IMR-90 (cell line): ENCODE measurements around the gene RPS16. TPM values are rescaled to one million over a fixed set of nuclear protein-coding genes. Genes with fewer than 3 reads are reported as not detected.
A peak's percentile ranks its signal among the peaks of the same experiment; 100 is the strongest.

ENCODE experiments used
- ATAC-seq: fragments of 200-7000 bp; cut with Tn5 transposase; 2 replicates; pipeline ENCODE4 v1.9.1; 2020; ENCODE audit warnings: low read depth, mild to moderate bottlenecking, moderate library complexity
- BruUV-seq: library from RNA; stranded (reverse); fragments of 400-500 nt; replicated peaks from 2 replicates; lab custom pipeline; 2021; lab: Mats Ljungman, UMichigan
- CTCF ChIA-PET: fragments of 300-600 bp; formaldehyde crosslinking; extraction: SDS; loops from one replicate; lab custom pipeline; 2021; ENCODE audit warnings: antibody characterized with exemption; lab: Yijun Ruan, JAX
- POLR2A ChIA-PET: fragments of 300-600 bp; sonication (Branson Sonifier 250); formaldehyde crosslinking; loops from one replicate; lab custom pipeline; 2022; ENCODE audit warnings: antibody characterized with exemption; ENCODE audit not compliant: unreplicated experiment; lab: Charles Lee
- DNase-seq: peaks from one replicate; pipeline ENCODE4 v3.0.0; 2013
- H2AFZ ChIP-seq: replicated peaks from 2 replicates; pipeline ENCODE3; 2013; ENCODE audit warnings: low read length, mild to moderate bottlenecking; ENCODE audit not compliant: poor library complexity
- H2AK5ac ChIP-seq: 2 replicates; pipeline ENCODE4 v1.6.1; 2013; ENCODE audit warnings: low read depth, low read length, inconsistent platforms
- H2AK9ac ChIP-seq: replicated peaks from 2 replicates; pipeline ENCODE3; 2013; ENCODE audit warnings: mild to moderate bottlenecking, low read depth, low read length, moderate library complexity; ENCODE audit not compliant: poor library complexity
- H2BK120ac ChIP-seq: 2 replicates; pipeline ENCODE4 v1.6.1; 2013; ENCODE audit warnings: low read depth, low read length, inconsistent platforms
- H2BK15ac ChIP-seq: 3 replicates; pipeline ENCODE4 v1.6.1; 2013; ENCODE audit warnings: low read depth, low read length, inconsistent platforms
- H2BK20ac ChIP-seq: 2 replicates; pipeline ENCODE4 v1.6.1; 2013; ENCODE audit warnings: low read depth, mild to moderate bottlenecking, inconsistent platforms, low read length, moderate library complexity
- H2BK5ac ChIP-seq: 2 replicates; pipeline ENCODE4 v1.6.1; 2013; ENCODE audit warnings: mild to moderate bottlenecking, low read depth, low read length, inconsistent platforms; ENCODE audit not compliant: poor library complexity, severe bottlenecking
- H3K14ac ChIP-seq: replicated peaks from 2 replicates; pipeline ENCODE4 v1.6.1; 2013; ENCODE audit warnings: low read depth, low read length, inconsistent platforms
- H3K18ac ChIP-seq: 2 replicates; pipeline ENCODE4 v1.6.1; 2013; ENCODE audit warnings: low read depth, low read length, control low read depth
- H3K23ac ChIP-seq: 2 replicates; pipeline ENCODE4 v1.6.1; 2013; ENCODE audit warnings: low read depth, low read length, inconsistent platforms
- H3K27ac ChIP-seq: 2 replicates; pipeline ENCODE4 v1.5.1; 2013; ENCODE audit warnings: mild to moderate bottlenecking, control low read depth, low read length; ENCODE audit not compliant: insufficient read depth
- H3K27me3 ChIP-seq: 2 replicates; pipeline ENCODE4 v1.6.1; 2013; ENCODE audit warnings: low read length; ENCODE audit not compliant: control insufficient read depth, insufficient read depth
- H3K36me3 ChIP-seq: 2 replicates; pipeline ENCODE4 v1.6.1; 2013; ENCODE audit warnings: low read length, mixed read lengths; ENCODE audit not compliant: control insufficient read depth, insufficient read depth
- H3K4ac ChIP-seq: 2 replicates; pipeline ENCODE4 v1.6.1; 2013; ENCODE audit warnings: low read depth, low read length, inconsistent platforms
- H3K4me1 ChIP-seq: 2 replicates; pipeline ENCODE4 v1.6.1; 2013; ENCODE audit warnings: low read length, mixed read lengths; ENCODE audit not compliant: control insufficient read depth, insufficient read depth
- H3K4me2 ChIP-seq: 2 replicates; pipeline ENCODE4 v1.6.1; 2013; ENCODE audit warnings: low read depth, mild to moderate bottlenecking, control low read depth, low read length, moderate library complexity
- H3K4me3 ChIP-seq: 2 replicates; pipeline ENCODE4 v1.5.1; 2013; ENCODE audit warnings: low read depth, mild to moderate bottlenecking, control low read depth, low read length, moderate library complexity; ENCODE audit not compliant: insufficient read depth
- H3K56ac ChIP-seq: 2 replicates; pipeline ENCODE4 v1.6.1; 2013; ENCODE audit warnings: low read length, inconsistent platforms; ENCODE audit not compliant: insufficient read depth; ENCODE audit errors: extremely low read depth
- H3K79me1 ChIP-seq, 2 experiments: 2 replicates each; pipeline ENCODE4 v1.6.1; 2013; ENCODE audit warnings: low read length in 2 of 2, inconsistent platforms in 1 of 2, low read depth in 1 of 2
- H3K9ac ChIP-seq: 2 replicates; pipeline ENCODE4 v1.6.1; 2013; ENCODE audit warnings: low read depth, low read length, control low read depth
- H3K9me1 ChIP-seq: 2 replicates; pipeline ENCODE4 v1.6.1; 2013; ENCODE audit warnings: low read length, inconsistent platforms; ENCODE audit not compliant: insufficient read depth
- H3K9me3 ChIP-seq: 2 replicates; pipeline ENCODE4 v1.6.1; 2013; ENCODE audit warnings: low read length; ENCODE audit not compliant: control insufficient read depth, insufficient read depth
- H4K20me1 ChIP-seq: 2 replicates; pipeline ENCODE4 v1.6.1; 2013; ENCODE audit warnings: low read length, inconsistent platforms; ENCODE audit not compliant: insufficient read depth
- H4K5ac ChIP-seq: 2 replicates; pipeline ENCODE4 v1.6.1; 2013; ENCODE audit warnings: mild to moderate bottlenecking, low read depth, low read length, control low read depth
- H4K8ac ChIP-seq, 2 experiments: 2 replicates each; pipeline ENCODE4 v1.6.1; 2013; ENCODE audit warnings: low read depth in 2 of 2, low read length in 2 of 2, control low read depth in 1 of 2, inconsistent platforms in 1 of 2
- H4K91ac ChIP-seq: 2 replicates; pipeline ENCODE4 v1.6.1; 2013; ENCODE audit warnings: low read depth, low read length, inconsistent platforms; ENCODE audit not compliant: insufficient read depth
- BHLHE40 ChIP-seq: fragments of 150-350 bp; IDR thresholded peaks from 2 replicates; pipeline ENCODE4 v1.6.1; 2016; ENCODE audit warnings: mild to moderate bottlenecking, low read depth, low read length
- CEBPB ChIP-seq: IDR thresholded peaks from 2 replicates; pipeline ENCODE4 v1.6.1; 2012; ENCODE audit warnings: low read depth, low read length, improper control_type of control experiment
- CHD1 ChIP-seq: IDR thresholded peaks from 2 replicates; pipeline ENCODE4 v1.6.1; 2012; ENCODE audit warnings: low read depth, low read length, improper control_type of control experiment
- FOS ChIP-seq: fragments of 150-350 bp; IDR thresholded peaks from 2 replicates; pipeline ENCODE4 v1.6.1; 2016; ENCODE audit warnings: low read depth, low read length
- MAFK ChIP-seq: IDR thresholded peaks from 2 replicates; pipeline ENCODE4 v1.6.1; 2012; ENCODE audit warnings: low read depth, low read length, improper control_type of control experiment
- MAZ ChIP-seq: IDR thresholded peaks from 2 replicates; pipeline ENCODE4 v1.6.1; 2012; ENCODE audit warnings: low read depth, mild to moderate bottlenecking, low read length, improper control_type of control experiment, moderate library complexity, borderline replicate concordance
- MXI1 ChIP-seq: IDR thresholded peaks from 2 replicates; pipeline ENCODE4 v1.6.1; 2012; ENCODE audit warnings: low read depth, mild to moderate bottlenecking, low read length, moderate library complexity, borderline replicate concordance
- NFE2L2 ChIP-seq: fragments of 150-350 bp; IDR thresholded peaks from 2 replicates; pipeline ENCODE4 v1.6.1; 2016; ENCODE audit warnings: low read depth, mild to moderate bottlenecking, low read length
- POLR2A ChIP-seq: IDR thresholded peaks from 2 replicates; pipeline ENCODE4 v1.6.1; 2012; ENCODE audit warnings: mild to moderate bottlenecking, low read depth, low read length
- RAD21 ChIP-seq: IDR thresholded peaks from 2 replicates; pipeline ENCODE4 v1.6.1; 2012; ENCODE audit warnings: low read length, improper control_type of control experiment
- RCOR1 ChIP-seq: IDR thresholded peaks from 2 replicates; pipeline ENCODE4 v1.6.1; 2012; ENCODE audit warnings: mild to moderate bottlenecking, low read length, improper control_type of control experiment; ENCODE audit not compliant: insufficient replicate concordance
- RFX5 ChIP-seq: IDR thresholded peaks from 2 replicates; pipeline ENCODE4 v1.8.0; 2012; ENCODE audit warnings: low read depth, mild to moderate bottlenecking, low read length, moderate library complexity
- SMC3 ChIP-seq: fragments of 150-350 bp; IDR thresholded peaks from 2 replicates; pipeline ENCODE4 v1.6.1; 2016; ENCODE audit warnings: low read depth, mild to moderate bottlenecking, antibody characterized with exemption, low read length, moderate library complexity
- WGBS, 2 experiments: methylation state at CpG; one replicate each; pipeline versions ENCODE4 v1.1.5 to v1.1.7; 2013; ENCODE audit warnings: missing lambda C conversion rate in 2 of 2; ENCODE audit not compliant: insufficient read length in 1 of 2; ENCODE audit errors: extremely low coverage in 2 of 2; 5-methylcytosine and 5-hydroxymethylcytosine counted together
- dilution Hi-C: fragments of 300-500 bp; cut with HindIII; formaldehyde crosslinking; loops from one replicate; pipeline ENCODE4 v1.14.3; 2018; ENCODE audit warnings: low sequenced_read_pairs; ENCODE audit not compliant: unreplicated experiment
- in situ Hi-C: fragments of 300-500 bp; cut with MboI; formaldehyde crosslinking; loops from 3 replicates; pipeline ENCODE4 v1.14.3; 2019; ENCODE audit warnings: low sequenced_read_pairs, inconsistent platforms, mixed read lengths
- intact Hi-C: fragments of 100-400 bp; cut with micrococcal nuclease; formaldehyde crosslinking; loops from 2 replicates; pipeline ENCODE4 v1.10.0; 2022
- polyA plus RNA-seq, 3 experiments: library from polyadenylated mRNA; depleted of rRNA; stranded (reverse); fragments of >200 nt; gene quantifications; 2 replicates each; pipeline ENCODE4 v1.2.3, GENCODE V29; 2012; ENCODE audit warnings: low replicate concordance in 1 of 3
- total RNA-seq: library from RNA; depleted of rRNA; stranded (reverse); fragments of >200 nt; gene quantifications from 2 replicates; pipeline ENCODE4 v1.2.3, GENCODE V29; 2012
- TF ChIP-seq, protein P1 (sequence below): fragments of 150-350 bp; IDR thresholded peaks from 2 replicates; pipeline ENCODE4 v1.6.1; 2016; ENCODE audit warnings: low read depth, mild to moderate bottlenecking, low read length, moderate library complexity, borderline replicate concordance
- TF ChIP-seq, protein P2 (sequence below): conservative IDR thresholded peaks from 2 replicates; pipeline ENCODE4 v1.5.1; 2012; ENCODE audit warnings: mild to moderate bottlenecking, low read depth, low read length, improper control_type of control experiment
- TF ChIP-seq, protein P3 (sequence below): fragments of 150-350 bp; IDR thresholded peaks from 2 replicates; pipeline ENCODE4 v1.6.1; 2017; ENCODE audit warnings: mild to moderate bottlenecking, antibody characterized with exemption, low read length, low read depth

RPS16 gene
- total and polyA plus RNA-seq, 2 of the 4 experiments (the other 2 are of a cell fraction) = 320 to 3,500 TPM

DNA sequence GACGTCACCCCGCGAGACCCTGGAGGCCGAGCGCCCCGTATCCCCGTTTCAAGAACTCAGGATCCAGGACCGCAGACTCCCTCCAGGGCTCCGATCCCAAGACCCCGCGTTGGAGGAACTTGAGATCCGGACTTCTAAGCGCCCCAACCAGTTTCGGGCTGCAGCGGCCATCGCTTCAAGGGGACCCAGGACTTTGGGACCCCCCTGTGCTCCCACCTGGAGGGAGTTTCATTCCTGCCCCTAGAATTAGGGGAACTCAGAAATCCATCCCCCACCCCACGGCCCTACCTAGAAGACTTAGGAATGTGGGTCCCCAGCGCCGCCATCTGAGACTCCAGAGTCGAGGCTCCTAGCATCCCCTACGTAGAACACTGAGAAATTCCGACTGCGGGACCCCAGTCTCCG is 22.9 kb downstream of the RPS16 start:
- H2AFZ ChIP-seq = peak overlapping the region; percentile 92
- no TSS peak for BruUV-seq
- intact Hi-C loops = loop anchor here (1.0 to 2.0 kb wide), 5 partner anchors 10 to 290 kb away; partner anchors contain the start of gene SAMD4B

More for the DNA sequence above, 22.9 kb downstream of the RPS16 start:
- no peak for TF ChIP-seq POLR2A
- no peak for TF ChIP-seq RAD21
- TF ChIP-seq, protein P1, sequence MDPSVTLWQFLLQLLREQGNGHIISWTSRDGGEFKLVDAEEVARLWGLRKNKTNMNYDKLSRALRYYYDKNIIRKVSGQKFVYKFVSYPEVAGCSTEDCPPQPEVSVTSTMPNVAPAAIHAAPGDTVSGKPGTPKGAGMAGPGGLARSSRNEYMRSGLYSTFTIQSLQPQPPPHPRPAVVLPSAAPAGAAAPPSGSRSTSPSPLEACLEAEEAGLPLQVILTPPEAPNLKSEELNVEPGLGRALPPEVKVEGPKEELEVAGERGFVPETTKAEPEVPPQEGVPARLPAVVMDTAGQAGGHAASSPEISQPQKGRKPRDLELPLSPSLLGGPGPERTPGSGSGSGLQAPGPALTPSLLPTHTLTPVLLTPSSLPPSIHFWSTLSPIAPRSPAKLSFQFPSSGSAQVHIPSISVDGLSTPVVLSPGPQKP = no peak
- no peak for TF ChIP-seq RCOR1
- no peak for TF ChIP-seq CEBPB
- no peak for TF ChIP-seq FOS
- TF ChIP-seq MAFK = no peak
- no peak for TF ChIP-seq RFX5
- TF ChIP-seq, protein P2, sequence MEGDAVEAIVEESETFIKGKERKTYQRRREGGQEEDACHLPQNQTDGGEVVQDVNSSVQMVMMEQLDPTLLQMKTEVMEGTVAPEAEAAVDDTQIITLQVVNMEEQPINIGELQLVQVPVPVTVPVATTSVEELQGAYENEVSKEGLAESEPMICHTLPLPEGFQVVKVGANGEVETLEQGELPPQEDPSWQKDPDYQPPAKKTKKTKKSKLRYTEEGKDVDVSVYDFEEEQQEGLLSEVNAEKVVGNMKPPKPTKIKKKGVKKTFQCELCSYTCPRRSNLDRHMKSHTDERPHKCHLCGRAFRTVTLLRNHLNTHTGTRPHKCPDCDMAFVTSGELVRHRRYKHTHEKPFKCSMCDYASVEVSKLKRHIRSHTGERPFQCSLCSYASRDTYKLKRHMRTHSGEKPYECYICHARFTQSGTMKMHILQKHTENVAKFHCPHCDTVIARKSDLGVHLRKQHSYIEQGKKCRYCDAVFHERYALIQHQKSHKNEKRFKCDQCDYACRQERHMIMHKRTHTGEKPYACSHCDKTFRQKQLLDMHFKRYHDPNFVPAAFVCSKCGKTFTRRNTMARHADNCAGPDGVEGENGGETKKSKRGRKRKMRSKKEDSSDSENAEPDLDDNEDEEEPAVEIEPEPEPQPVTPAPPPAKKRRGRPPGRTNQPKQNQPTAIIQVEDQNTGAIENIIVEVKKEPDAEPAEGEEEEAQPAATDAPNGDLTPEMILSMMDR = no peak
- no peak for TF ChIP-seq MXI1
- TF ChIP-seq CHD1 = no peak; the same call in 1 of the 2 replicates
- TF ChIP-seq NFE2L2 = no peak
- TF ChIP-seq MAZ = no peak
- no peak for TF ChIP-seq BHLHE40
- no peak for TF ChIP-seq SMC3
- TF ChIP-seq, protein P3, sequence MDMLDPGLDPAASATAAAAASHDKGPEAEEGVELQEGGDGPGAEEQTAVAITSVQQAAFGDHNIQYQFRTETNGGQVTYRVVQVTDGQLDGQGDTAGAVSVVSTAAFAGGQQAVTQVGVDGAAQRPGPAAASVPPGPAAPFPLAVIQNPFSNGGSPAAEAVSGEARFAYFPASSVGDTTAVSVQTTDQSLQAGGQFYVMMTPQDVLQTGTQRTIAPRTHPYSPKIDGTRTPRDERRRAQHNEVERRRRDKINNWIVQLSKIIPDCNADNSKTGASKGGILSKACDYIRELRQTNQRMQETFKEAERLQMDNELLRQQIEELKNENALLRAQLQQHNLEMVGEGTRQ = no peak
- Histone ChIP-seq H3K4me3 (peak overlapping the region; percentile 90), H2BK15ac (peak overlapping the region; percentile 74; the same call in 1 of the 3 replicates), H3K4ac (peak overlapping the region; percentile 98), H3K27ac (peak overlapping the region; percentile 98), H2AK5ac (peak overlapping the region; percentile 95), H3K36me3 (peaks cover 34% of the 10 kb centered on the region), H4K5ac (peak overlapping the region; percentile 69), H3K27me3 (no peaks in the 10 kb centered on the region), H2BK120ac (peak overlapping the region; percentile 90), H4K8ac (peak overlapping the region; percentile 85 to 94), H3K4me1 (peaks cover 26% of the 10 kb centered on the region), H3K4me2 (peak overlapping the region; percentile 61), H3K9me3 (no peaks in the 10 kb centered on the region), H3K14ac (peak overlapping the region; percentile 99), H3K9ac (peak overlapping the region; percentile 99), H4K91ac (peak overlapping the region; percentile 95), H2BK20ac (peak overlapping the region; percentile 29; the same call in 1 of the 2 replicates), H3K18ac (peak overlapping the region; percentile 50), H3K56ac (peak overlapping the region; percentile 99), H4K20me1 (peaks cover 49% of the 10 kb centered on the region), H2AK9ac (peak overlapping the region; percentile 100), H3K23ac (peak overlapping the region; percentile 95; the same call in 1 of the 2 replicates), H3K9me1 (peaks cover 9% of the 10 kb centered on the region; the same call in 1 of the 2 replicates), H3K79me1 (peaks cover 10 to 60% of the 10 kb centered on the region in 2 experiments; a peak in 3 of 4 replicates), H2BK5ac (peak overlapping the region; percentile 88)
- dilution Hi-C loops = no loop called here
- in situ Hi-C loops = no loop called here
- ATAC-seq (peak; percentile 0; the same call in 1 of the 2 replicates), DNase-seq (no peak)
- no CpG with 5 or more reads among the region's 24 CpGs for WGBS, 2 experiments
- ChIA-PET POLR2A (no interaction called here), CTCF (interaction anchor here (1.7 to 2.3 kb wide), 2 partner anchors 12 to 15 kb away, joined by 10 to 28 read pairs; no protein-coding TSS in a partner anchor)
